GM18517 (cell line): ENCODE measurements around the gene ELL3.
"Not testable (repeated sequence)": the region's sequence is repeated elsewhere in the genome, so short reads cannot be mapped to it uniquely, and the experiment has no call there.

Experiments
- ATAC-seq: cut with Tn5 transposase; IDR thresholded peaks from one replicate; pipeline ENCODE4 v1.9.1; 2021; ENCODE audit warnings: mild to moderate bottlenecking, moderate library complexity; ENCODE audit not compliant: unreplicated experiment

ELL3 gene

GRCh38 chr15:43792761-43793476 lies 16.2 kb upstream of the ELL3 start:
- no peak for ATAC-seq

- ATAC-seq = peak; percentile 75
Measured at GRCh38 chr15:43791993-43792760, 15.4 kb upstream of the ELL3 start, which contains the start of gene SERF2. TSS of gene SERF2 (plus strand) at chr15:43792320. CDS start at chr15:43792377, 57 bp downstream.

GRCh38 chr15:43789409-43789808 lies 12.6 kb upstream of the ELL3 start:
- no peak for ATAC-seq

GRCh38 chr15:43779016-43779415 lies 2.2 kb upstream of the ELL3 start:
- no peak for ATAC-seq

GRCh38 chr15:43777267-43777914 lies 625 bp upstream of the ELL3 start:
- ATAC-seq = peak; percentile 42

- peak; percentile 55 for ATAC-seq
Measured at GRCh38 chr15:43776101-43776717, 557 bp downstream of the ELL3 start.

- ATAC-seq = no peak
Measured at GRCh38 chr15:43775411-43775965, 1.3 kb downstream of the ELL3 start.

GRCh38 chr15:43774062-43774461 lies 2.7 kb downstream of the ELL3 start:
- no peak for ATAC-seq

GRCh38 chr15:43772624-43773023 lies 4.1 kb downstream of the ELL3 start:
- ATAC-seq = no peak

GRCh38 chr15:43771816-43772215 lies 5.0 kb downstream of the ELL3 start:
- ATAC-seq = no peak

- ATAC-seq = no peak
Measured at GRCh38 chr15:43769584-43770228, 7.1 kb downstream of the ELL3 start.

GRCh38 chr15:43763819-43764446 lies 12.8 kb downstream of the ELL3 start:
- no peak for ATAC-seq

GRCh38 chr15:43762824-43763223 lies 13.9 kb downstream of the ELL3 start:
- no peak for ATAC-seq

- ATAC-seq = no peak
Measured at GRCh38 chr15:43751885-43752284, 24.9 kb downstream of the ELL3 start.

GRCh38 chr15:43749690-43750345 lies 26.9 kb downstream of the ELL3 start:
- ATAC-seq = peak; percentile 66

GRCh38 chr15:43748376-43748775 lies 28.4 kb downstream of the ELL3 start:
- no peak for ATAC-seq

GRCh38 chr15:43746903-43747309 lies 29.9 kb downstream of the ELL3 start:
- ATAC-seq = not testable (repeated sequence)

- peak; percentile 51 for ATAC-seq
Measured at GRCh38 chr15:43746245-43746902, 30.4 kb downstream of the ELL3 start, which contains the start of gene PDIA3. TSS of gene PDIA3 (plus strand) at chr15:43746438. CDS start at chr15:43746540, 102 bp downstream.

GRCh38 chr15:43735416-43735815 lies 41.4 kb downstream of the ELL3 start:
- ATAC-seq = peak; percentile 27
